OCI-LY3 (cell line): Measurements from ENCODE around the gene MUSK.

Source experiments
- H2AFZ ChIP-seq: fragments of 200-600, 300-600 bp; shearing (Covaris generic); 2 replicates; pipeline ENCODE4 v1.6.0; 2014; ENCODE audit warnings: antibody characterized with exemption, low read depth, low read length
- H3K27ac ChIP-seq: fragments of 200-600, 300-600 bp; sonication (generic); 2 replicates; pipeline ENCODE4 v1.5.1; 2014; ENCODE audit warnings: mild to moderate bottlenecking, low read length, moderate library complexity, mixed read lengths
- H3K27me3 ChIP-seq: fragments of 200-600, 300-600 bp; sonication (generic); 2 replicates; pipeline ENCODE4 v1.6.1; 2014; ENCODE audit warnings: low read depth, low read length, mixed read lengths
- H3K36me3 ChIP-seq: fragments of 200-600, 300-600 bp; sonication (generic); replicated peaks from 2 replicates; pipeline ENCODE3; 2014; ENCODE audit warnings: low read depth, low read length, mixed read lengths
- H3K4me1 ChIP-seq: fragments of 300-600, 200-600 bp; sonication (generic); 2 replicates; pipeline ENCODE4 v1.6.1; 2014; ENCODE audit warnings: low read length, mixed read lengths
- H3K4me2 ChIP-seq: fragments of 200-600, 300-600 bp; sonication (generic); 2 replicates; pipeline ENCODE4 v1.6.1; 2014; ENCODE audit warnings: low read length, mixed read lengths
- H3K4me3 ChIP-seq: fragments of 300-600, 200-600 bp; sonication (generic); 2 replicates; pipeline ENCODE4 v1.5.1; 2014; ENCODE audit warnings: antibody characterized with exemption, mild to moderate bottlenecking, low read length, moderate library complexity
- H3K79me2 ChIP-seq: fragments of 300-600, 200-600 bp; shearing (Covaris generic); 2 replicates; pipeline ENCODE4 v1.6.1; 2014; ENCODE audit warnings: mild to moderate bottlenecking, low read length, mixed read lengths
- H3K9ac ChIP-seq: fragments of 300-600, 200-600 bp; shearing (Covaris generic); 2 replicates; pipeline ENCODE4 v1.6.0; 2014; ENCODE audit warnings: mild to moderate bottlenecking, low read length, moderate library complexity
- H3K9me3 ChIP-seq: fragments of 200-600, 300-600 bp; shearing (Covaris generic); 2 replicates; pipeline ENCODE4 v1.6.1; 2014; ENCODE audit warnings: low read length, mixed read lengths; ENCODE audit not compliant: insufficient read depth
- H4K20me1 ChIP-seq: fragments of 200-600, 300-600 bp; sonication (generic); 2 replicates; pipeline ENCODE4 v1.6.1; 2016; ENCODE audit warnings: low read length, mixed read lengths; ENCODE audit not compliant: insufficient read depth
- EZH2phosphoT487 ChIP-seq: fragments of 200-600 bp; shearing (Covaris generic); IDR thresholded peaks from 2 replicates; pipeline ENCODE4 v1.6.1; 2018; ENCODE audit warnings: antibody characterized with exemption, mixed run types, low read depth
- TF ChIP-seq, protein P1 (sequence below): fragments of 200-600, 300-600 bp; sonication (generic); IDR thresholded peaks from 2 replicates; pipeline ENCODE4 v1.5.1; 2014; ENCODE audit warnings: antibody characterized with exemption, low read length, low read depth

Gene MUSK

DNA sequence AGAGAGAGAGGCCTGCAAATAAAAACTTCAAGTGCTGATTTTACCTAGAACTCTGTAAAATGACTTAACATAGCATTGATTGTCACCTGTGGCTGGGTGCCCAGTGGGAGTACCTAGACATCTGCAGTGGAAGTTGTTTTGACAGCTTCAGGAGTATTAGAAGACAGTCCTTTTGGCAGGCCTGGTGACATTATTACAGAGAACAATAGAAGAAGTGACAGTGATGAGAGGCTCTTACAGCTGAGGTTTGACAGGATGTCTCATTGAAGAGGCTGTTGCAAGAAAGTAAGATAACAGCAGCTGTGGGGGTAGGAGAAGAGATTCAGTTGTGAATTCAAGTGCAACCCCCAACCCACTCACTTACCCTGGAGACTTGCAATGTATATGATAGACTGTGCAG is 27.9 kb upstream of the MUSK start:
- Histone ChIP-seq H3K27me3 (no peaks in the 10 kb centered on the region), H3K4me2 (no peak overlapping the region), H4K20me1 (no peaks in the 10 kb centered on the region), H3K9me3 (peaks cover 5% of the 10 kb centered on the region; the same call in 1 of the 2 replicates), H3K79me2 (no peaks in the 10 kb centered on the region), H2AFZ (no peak overlapping the region), H3K36me3 (no peaks in the 10 kb centered on the region), H3K4me3 (no peak overlapping the region), H3K4me1 (no peaks in the 10 kb centered on the region), H3K27ac (no peak overlapping the region), H3K9ac (no peak overlapping the region)
- TF ChIP-seq, protein P1, sequence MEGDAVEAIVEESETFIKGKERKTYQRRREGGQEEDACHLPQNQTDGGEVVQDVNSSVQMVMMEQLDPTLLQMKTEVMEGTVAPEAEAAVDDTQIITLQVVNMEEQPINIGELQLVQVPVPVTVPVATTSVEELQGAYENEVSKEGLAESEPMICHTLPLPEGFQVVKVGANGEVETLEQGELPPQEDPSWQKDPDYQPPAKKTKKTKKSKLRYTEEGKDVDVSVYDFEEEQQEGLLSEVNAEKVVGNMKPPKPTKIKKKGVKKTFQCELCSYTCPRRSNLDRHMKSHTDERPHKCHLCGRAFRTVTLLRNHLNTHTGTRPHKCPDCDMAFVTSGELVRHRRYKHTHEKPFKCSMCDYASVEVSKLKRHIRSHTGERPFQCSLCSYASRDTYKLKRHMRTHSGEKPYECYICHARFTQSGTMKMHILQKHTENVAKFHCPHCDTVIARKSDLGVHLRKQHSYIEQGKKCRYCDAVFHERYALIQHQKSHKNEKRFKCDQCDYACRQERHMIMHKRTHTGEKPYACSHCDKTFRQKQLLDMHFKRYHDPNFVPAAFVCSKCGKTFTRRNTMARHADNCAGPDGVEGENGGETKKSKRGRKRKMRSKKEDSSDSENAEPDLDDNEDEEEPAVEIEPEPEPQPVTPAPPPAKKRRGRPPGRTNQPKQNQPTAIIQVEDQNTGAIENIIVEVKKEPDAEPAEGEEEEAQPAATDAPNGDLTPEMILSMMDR = no peak
- TF ChIP-seq EZH2phosphoT487 = no peak

DNA sequence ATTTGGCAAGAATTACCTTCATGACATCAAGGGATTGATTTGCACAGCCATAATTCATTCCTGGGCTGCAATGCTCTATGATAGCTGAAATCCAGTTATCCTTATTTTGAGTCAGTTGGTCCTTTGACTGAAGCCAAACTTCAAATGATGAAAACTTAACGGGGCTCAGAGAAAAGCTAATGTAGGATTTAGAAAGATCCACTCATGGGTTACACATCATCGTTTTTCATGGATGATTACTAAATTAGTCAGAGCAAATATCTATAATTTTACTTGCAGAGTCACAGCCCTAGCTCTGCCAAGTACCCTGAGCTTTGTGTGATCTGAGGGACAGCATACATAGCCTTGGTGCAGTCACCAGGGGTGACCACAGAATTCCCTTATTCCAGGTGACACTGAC is 27.3 kb upstream of the MUSK start:
- no peak overlapping the region for H3K27ac ChIP-seq
- no peaks in the 10 kb centered on the region for H3K27me3 ChIP-seq
- no peaks in the 10 kb centered on the region for H3K79me2 ChIP-seq
- H3K9ac ChIP-seq = no peak overlapping the region
- TF ChIP-seq, protein P1 = no peak
- TF ChIP-seq EZH2phosphoT487 = no peak
- no peak overlapping the region for H2AFZ ChIP-seq
- no peak overlapping the region for H3K4me2 ChIP-seq
- H3K9me3 ChIP-seq = no peaks in the 10 kb centered on the region
- no peaks in the 10 kb centered on the region for H3K4me1 ChIP-seq
- H3K36me3 ChIP-seq = no peaks in the 10 kb centered on the region
- no peak overlapping the region for H3K4me3 ChIP-seq
- H4K20me1 ChIP-seq = no peaks in the 10 kb centered on the region

DNA sequence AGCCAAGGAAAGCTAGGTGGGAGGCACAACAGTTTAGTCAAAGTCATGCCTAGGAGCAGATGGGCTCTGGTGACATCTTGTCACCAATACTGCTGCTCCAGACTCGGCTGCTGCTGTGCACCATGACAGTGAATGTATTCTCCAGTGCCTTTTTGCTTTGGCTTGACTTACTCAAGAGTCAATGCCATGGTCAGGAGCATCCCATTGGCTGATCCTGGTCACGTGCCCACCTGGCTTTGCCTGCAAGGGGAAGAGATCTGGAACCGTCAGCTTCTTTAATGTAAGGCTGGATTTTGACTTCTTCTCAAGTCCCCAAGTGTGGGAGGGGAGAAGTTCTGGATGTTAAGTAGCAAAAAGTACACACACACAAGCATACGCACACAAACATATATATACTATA is 19.9 kb upstream of the MUSK start:
- no peak overlapping the region for H3K9ac ChIP-seq
- H3K4me2 ChIP-seq = no peak overlapping the region
- H2AFZ ChIP-seq = no peak overlapping the region; the same call in 1 of the 2 replicates
- H3K9me3 ChIP-seq = no peaks in the 10 kb centered on the region
- no peak for TF ChIP-seq EZH2phosphoT487
- TF ChIP-seq, protein P1 = no peak
- no peak overlapping the region for H3K27ac ChIP-seq
- no peaks in the 10 kb centered on the region for H4K20me1 ChIP-seq
- H3K79me2 ChIP-seq = no peaks in the 10 kb centered on the region
- H3K4me3 ChIP-seq = no peak overlapping the region
- no peaks in the 10 kb centered on the region for H3K36me3 ChIP-seq
- H3K27me3 ChIP-seq = no peaks in the 10 kb centered on the region
- no peaks in the 10 kb centered on the region for H3K4me1 ChIP-seq

DNA sequence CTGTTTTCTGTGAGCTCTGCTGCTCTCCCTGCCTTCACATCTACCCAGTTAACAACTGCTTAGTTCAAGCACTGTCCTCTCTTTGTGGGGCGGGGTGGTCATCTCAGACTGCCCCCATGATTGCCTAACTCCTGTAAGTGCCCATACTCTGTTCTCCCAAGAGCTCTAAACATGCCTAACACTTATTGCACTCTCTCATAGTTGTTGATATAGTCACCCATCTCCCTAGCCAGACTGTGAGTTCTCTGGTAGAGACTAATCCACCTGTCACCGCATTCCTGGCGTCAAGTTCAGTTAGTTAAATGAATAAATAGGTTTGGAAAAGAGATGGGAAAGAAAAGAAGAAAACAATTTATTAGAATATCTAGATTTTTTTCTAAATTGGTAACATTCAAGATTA is 18.3 kb upstream of the MUSK start:
- H3K36me3 ChIP-seq = no peaks in the 10 kb centered on the region
- H3K27ac ChIP-seq = no peak overlapping the region
- H4K20me1 ChIP-seq = no peaks in the 10 kb centered on the region
- H3K9ac ChIP-seq = no peak overlapping the region
- H3K79me2 ChIP-seq = no peaks in the 10 kb centered on the region
- H3K4me2 ChIP-seq = no peak overlapping the region
- H3K4me3 ChIP-seq = no peak overlapping the region
- no peak overlapping the region for H2AFZ ChIP-seq
- no peaks in the 10 kb centered on the region for H3K9me3 ChIP-seq
- TF ChIP-seq EZH2phosphoT487 = no peak
- TF ChIP-seq, protein P1 = no peak
- H3K27me3 ChIP-seq = no peaks in the 10 kb centered on the region
- no peaks in the 10 kb centered on the region for H3K4me1 ChIP-seq
